Testis (tissue), 2 donors: Measurements from ENCODE around the gene PYCR2.
"Not testable (repeated sequence)": the region's sequence is repeated elsewhere in the genome, so short reads cannot be mapped to it uniquely, and the experiment has no call there.

Source experiments
- POLR2A ChIP-seq: fragments of 450-650 bp; IDR thresholded peaks from one replicate; pipeline ENCODE4 v1.6.1; 2017; ENCODE audit warnings: antibody characterized with exemption, mild to moderate bottlenecking, moderate library complexity
- TF ChIP-seq, protein P1 (sequence below), 3 experiments: fragments of 450-650 bp in 2 of 3; fragments of 200-600 bp in 1 of 3; sonication (generic) in 1 of 3; IDR thresholded peaks; one replicate each; pipeline ENCODE4 v1.5.1; 2016 to 2019; ENCODE audit warnings: antibody characterized with exemption in 3 of 3, mild to moderate bottlenecking in 2 of 3, moderate library complexity in 1 of 3

DNA sequence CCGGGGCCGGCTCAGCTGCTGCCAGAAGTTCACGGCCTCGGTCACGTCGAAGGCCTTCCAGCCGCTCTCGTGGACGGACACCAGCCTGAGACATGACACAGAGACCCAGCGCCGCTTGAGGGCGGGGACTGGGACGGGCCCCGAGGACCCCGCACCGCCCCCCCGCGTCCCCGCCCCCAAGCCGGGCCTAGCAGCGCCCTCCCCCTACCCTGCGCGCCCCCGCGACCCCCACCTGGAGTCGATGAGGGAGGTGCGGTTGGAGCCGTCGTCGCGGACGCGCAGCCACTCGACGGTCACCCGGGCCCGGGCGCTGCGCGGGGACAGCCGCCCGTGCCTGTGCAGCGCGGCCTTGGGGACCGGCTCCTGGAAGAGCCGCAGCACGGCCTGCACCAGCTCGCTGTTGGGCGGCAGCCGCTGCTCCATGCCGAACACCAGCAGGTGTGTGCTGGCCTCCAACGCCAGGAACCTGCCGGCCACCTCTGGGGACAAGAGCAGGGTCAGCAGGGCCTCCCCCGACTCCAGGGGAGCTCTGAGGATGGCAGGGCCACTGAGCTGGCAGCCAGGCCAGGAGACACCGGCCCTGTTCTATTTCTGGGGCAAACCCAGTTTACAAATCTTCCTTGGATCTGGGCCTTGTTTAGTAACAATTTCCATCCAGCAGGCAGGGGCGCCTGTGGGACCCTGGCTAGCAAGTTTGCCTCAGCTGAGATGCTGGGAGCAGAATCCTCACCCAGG, 36.3 kb downstream of the PYCR2 start:
- not testable (repeated sequence) for TF ChIP-seq POLR2A
- TF ChIP-seq, protein P1, sequence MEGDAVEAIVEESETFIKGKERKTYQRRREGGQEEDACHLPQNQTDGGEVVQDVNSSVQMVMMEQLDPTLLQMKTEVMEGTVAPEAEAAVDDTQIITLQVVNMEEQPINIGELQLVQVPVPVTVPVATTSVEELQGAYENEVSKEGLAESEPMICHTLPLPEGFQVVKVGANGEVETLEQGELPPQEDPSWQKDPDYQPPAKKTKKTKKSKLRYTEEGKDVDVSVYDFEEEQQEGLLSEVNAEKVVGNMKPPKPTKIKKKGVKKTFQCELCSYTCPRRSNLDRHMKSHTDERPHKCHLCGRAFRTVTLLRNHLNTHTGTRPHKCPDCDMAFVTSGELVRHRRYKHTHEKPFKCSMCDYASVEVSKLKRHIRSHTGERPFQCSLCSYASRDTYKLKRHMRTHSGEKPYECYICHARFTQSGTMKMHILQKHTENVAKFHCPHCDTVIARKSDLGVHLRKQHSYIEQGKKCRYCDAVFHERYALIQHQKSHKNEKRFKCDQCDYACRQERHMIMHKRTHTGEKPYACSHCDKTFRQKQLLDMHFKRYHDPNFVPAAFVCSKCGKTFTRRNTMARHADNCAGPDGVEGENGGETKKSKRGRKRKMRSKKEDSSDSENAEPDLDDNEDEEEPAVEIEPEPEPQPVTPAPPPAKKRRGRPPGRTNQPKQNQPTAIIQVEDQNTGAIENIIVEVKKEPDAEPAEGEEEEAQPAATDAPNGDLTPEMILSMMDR (IDR thresholded peaks at IDR 0.05) = not testable (repeated sequence)
